Colon (tissue), 2 donors: ENCODE data around the gene ACP5.

Experiments used
- FAIRE-seq: peaks from 2 replicates; lab custom pipeline; 2012; peaks lifted over from hg19 to GRCh38; lab: Jason Lieb, UNC
- donor health status: control.
- donor health status: control.

Gene ACP5

DNA sequence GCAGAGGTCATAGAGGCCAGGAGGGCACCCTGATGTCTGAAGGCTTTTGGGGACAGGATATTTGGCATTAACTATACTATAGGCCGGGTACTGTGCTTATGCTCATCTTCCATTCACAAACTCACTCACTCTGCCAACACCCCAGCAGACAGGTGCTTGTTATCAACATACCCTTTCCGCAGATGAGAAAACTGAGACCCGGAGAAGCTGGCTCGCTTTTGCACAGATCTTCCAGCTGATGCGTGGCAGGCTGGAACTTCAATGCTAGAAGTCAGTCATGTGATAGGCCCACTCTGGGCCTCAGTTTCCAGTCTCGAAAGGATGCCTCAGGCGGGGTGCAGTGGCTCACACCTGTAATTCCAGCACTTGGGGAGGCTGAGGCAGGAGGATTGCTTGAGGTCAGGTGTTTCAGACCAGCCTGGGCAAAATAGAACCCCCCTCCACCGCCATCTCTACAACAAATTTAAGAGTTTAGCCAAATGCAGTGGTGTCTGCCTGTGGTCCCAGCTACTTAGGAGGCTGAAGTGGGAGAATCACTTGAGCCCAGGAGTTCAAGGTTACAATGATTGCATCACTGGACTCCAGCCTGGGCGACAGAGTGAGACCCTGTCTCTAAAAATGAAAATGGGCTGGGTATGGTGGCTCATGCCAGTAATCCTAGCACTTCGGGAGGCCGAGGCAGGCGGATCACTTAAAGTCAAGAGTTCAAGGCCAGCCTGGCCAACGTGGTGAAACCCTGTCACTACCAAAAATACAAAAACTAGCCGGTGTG, 29.3 kb downstream of the ACP5 start:
- no peak for FAIRE-seq

DNA sequence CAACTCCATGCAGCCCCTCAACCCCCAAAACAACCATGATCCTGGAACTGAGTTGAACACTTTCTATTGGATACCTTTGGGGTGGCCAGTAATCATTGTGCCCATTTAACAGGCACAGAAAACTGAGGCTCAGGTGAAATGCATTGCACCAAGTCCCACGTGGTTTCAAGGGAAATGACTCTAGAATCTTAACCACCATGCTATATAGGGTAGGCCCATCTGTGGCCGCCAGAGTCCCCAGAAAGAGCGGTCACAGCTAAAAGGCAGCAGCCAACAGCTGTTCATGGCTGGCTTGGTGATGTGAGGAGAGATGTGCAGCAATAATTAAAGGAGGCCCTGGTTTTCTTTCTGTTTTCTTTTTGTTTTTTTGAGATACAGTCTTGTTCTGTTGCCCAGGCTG, 36.2 kb downstream of the ACP5 start:
- FAIRE-seq: no peak

- no peak for FAIRE-seq
Observed at GRCh38 chr19:11540645-11541044, 36.8 kb downstream of the ACP5 start.

DNA sequence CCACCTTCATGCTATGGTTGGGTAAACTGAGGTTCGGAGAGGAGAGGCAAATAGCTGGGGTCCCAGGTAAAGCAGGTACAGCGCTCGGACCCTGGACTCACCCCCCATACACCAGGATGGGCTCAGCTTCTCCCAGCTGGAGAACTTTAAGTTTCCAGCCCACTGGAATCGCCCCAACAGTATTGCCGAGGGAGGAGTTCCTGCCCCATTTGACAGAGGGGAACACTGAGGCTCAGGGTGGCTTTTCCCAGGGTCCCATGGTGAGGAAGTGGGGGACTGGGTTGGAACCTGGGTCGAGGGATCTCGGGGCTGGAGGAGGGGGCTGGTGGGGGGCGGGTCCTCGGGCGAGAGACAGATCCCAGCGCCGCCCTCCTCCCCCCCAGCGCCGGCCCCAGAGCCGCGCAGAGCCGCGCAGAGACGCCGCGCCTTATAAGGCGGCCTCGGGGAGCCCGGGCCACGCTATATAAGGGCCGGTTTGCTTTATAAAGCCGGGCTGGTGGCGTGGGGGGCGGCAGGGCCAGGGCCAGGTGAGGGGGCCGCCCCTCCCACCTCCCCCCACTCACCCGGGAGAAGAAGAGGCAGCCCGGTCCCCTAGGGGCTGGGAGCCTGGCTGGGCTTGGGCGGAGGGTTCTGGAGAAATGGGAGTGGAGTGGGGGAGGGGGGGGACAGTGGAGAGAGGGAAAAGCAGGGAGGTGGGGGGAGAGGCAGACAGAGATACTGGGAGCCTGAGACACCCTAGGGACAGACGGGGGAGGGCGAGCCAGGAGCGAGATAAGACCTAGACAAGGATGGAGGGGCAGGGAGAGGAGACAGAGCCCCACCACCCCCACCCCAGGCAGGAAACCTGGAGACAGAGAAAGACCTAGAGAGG, 37.7 kb downstream of the ACP5 start:
- no peak for FAIRE-seq

DNA sequence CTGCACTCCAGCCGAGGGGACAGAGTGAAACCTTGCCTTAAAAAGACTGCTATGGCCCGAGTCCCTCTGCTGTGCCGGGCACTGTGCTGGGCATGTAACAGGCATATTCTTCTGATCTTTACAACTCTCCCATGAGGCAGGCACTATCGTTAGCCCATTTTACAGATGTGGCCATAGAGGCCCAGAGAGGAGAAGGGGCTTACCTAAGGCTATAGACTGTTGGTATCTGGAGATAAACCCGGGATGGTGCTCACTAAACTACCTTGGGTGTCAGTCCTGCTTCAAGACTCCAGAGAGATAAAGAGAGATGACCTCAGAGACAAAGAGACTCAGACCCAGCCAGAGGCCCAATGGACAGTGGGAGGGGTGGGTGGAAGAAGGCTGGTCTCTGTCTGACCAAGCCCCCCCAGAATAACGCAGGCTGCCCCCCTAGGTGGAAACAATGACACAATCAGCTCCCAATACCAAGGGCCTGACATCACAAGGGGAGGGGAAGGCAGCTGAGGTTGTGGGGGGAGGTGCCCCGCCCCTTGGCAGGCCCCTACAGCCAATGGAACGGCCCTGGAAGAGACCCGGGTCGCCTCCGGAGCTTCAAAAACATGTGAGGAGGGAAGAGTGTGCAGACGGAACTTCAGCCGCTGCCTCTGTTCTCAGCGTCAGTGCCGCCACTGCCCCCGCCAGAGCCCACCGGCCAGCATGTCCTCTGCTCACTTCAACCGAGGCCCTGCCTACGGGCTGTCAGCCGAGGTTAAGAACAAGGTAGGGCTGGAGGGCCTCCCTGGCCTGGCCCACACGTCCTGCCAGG, 39.0 kb downstream of the ACP5 start, which contains the start of gene CNN1:
CNN1 (plus strand) TSS at position 620 of the 805 bp plus-strand sequence; CDS start at position 697, 77 bp downstream.
- no peak for FAIRE-seq

DNA sequence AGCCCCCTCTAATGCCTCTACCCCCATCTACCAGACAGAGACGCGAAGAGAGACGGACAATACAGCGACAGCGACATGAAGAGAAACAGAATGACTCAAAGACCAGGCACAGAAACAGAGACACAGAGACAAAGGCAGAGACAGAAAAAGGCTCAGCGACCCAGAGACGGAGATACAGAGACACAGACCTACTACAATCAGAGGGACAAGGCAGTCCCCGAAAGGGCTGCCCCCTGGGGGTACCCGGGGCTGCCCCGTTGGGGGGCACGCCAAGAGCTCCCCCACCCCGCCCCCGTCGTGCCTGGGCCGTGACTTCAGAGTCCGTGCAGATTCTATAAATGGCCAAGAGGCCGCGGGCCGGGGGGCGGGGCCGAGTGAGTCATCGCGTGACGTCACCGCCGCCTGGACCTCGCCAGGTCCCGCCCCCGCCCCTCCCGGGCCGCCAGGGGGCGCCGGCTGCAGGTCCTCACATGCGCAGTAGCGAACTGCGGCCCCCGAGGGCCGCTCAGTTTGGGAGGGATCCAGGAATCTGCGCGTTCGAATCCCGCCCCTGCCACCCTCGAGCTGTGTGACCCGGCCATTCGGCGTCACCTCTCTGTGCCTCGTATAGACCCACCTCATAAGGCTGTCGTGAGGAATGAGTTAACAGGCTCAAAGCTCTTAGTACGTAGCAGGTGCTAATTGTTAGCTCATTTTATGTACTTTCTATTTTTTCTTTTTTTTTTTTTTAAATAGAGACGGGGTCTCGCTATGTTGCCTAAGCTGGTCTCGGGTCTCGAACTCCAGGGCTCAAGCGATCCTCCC, 41.5 kb downstream of the ACP5 start:
- FAIRE-seq: no peak

DNA sequence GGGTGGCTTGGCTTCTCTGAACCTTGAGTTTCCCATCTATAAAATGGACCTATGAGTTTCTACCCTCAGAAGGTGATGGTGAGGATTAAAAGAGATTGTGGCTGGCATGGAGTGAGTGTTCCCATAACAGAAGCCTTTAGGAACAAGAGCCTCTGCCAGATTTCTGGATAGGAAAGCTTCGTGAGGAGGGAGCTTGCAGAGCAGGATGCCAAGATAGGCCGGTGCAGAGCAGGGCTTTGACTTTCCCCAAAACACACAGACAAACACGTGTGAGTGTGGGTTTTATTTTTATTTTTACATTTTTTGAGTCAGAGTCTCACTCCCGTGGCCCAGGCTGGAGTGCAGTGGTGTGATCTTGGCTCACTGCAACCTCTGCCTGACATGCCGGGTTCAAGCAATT, 42.5 kb downstream of the ACP5 start:
- FAIRE-seq: no peak

DNA sequence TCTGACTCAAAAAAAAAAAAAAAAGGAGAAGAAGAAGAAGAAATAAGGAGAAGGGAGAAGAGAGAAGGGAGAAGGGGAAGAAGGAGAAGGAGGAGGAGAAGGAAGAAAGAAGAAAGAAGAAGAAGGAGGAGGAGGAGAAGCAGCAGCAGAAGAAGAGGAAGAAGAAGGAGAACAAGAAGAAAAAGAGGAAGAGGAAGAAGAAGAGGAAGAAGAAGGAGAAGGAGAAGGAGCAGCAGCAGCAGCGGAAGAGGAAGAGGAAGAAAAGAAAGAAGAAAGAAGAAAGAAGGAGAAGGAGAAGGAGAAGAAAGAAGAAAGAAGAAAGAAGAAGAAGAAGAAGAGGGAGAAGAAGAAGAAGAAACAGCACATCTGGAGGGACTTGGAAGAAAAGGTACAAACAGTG, 42.9 kb downstream of the ACP5 start:
- no peak for FAIRE-seq

DNA sequence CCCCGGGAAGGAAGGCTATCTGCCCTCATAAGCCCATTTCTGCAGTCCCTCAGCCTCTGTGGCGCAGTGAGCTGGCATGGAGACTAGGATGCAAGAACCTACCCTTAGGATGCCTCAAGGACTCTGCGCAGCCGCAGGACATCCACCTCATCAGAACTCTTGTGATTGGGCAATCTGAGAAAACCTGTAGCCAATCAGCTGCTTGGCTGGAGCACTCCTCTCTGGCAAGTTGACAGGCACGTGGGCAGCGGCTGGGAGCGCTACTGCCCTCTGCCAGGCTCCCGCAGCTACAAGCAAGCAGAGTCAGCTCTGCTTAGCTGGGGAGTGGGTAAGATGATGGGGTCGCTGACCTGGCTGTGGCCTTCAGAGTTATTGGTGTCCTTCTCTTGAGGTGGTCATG, 47.0 kb downstream of the ACP5 start:
- FAIRE-seq: no peak

DNA sequence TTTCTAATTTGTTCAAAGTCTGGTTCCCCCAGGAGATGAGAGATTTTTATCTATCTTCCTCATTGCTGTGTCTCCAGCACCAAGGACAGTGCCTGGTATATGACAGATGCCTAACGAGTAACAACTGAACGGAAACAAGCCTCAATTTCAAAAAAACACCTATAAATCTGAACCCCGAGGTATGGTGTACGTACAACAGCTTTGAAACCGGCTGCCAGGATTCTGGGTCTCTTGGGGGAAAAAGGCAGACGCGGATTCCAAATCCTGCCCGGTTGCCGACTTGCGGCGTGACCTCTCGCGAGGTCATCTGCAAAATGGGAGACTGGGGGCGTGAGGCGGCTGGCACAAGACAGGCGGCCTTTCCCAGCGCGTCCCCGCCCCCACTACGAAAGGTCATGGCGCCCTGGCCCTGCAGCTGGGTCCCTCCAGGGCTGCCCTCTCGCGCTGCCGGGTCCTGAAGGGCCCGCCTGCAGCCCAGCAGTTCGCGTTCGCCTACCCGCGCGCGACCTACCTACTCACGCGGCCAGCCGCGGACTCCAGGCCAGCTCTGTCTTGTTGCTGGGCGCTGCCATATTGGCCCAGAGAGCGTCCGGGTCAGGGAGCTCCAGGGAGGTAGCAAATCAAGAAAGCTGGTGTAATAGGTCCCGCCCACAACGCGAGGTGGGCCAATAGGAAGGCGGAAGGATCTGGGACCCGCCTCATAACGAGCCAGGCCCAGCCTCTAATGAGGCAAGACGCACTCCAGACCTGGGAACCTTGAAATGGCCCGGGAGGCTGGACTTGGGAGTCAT, 48.7 kb downstream of the ACP5 start, which contains the start of gene ECSIT:
ECSIT (minus strand) TSS at position 584 of the 791 bp plus-strand sequence. CDS start 9,964 bp downstream, outside the sequence.
- no peak for FAIRE-seq
